ENCODE measurements around the gene POT1. TPM values are rescaled to one million over a fixed set of nuclear protein-coding genes. Genes with fewer than 3 reads are reported as not detected.

Gene POT1
- total and polyA plus RNA-seq, 2 experiments from 2014 or later = 12.0 to 40.4 TPM

- TF ChIP-seq ETS1 (IDR thresholded peaks at IDR 0.05) (no peak), EZH2phosphoT487 (IDR thresholded peaks at IDR 0.05; ENCODE audit: unreplicated experiment) (no peak), STAT1 (IDR thresholded peaks at IDR 0.05; ENCODE audit: unreplicated experiment) (no peak), CTCF (conservative IDR thresholded peaks at IDR 0.05; ENCODE audit: low read depth in 2 of 2) (no peak), POLR2AphosphoS5 (IDR thresholded peaks at IDR 0.05; ENCODE audit: low read depth) (no peak)
These were observed 129.2 kb downstream of the POT1 start (continued) for GRCh38 chr7:124800386-124800785.

- H3K4me3 Mint-ChIP-seq = no peak overlapping the region
- H3K27me3 Mint-ChIP-seq (ENCODE audit: insufficient read depth, low read depth, poor library complexity) = no peaks in the 10 kb centered on the region
- H3K9me3 Mint-ChIP-seq = no peaks in the 10 kb centered on the region; the same call in 2 of the 3 replicates
- H3K27ac ChIP-seq (ENCODE audit: low read depth) = no peak overlapping the region
- no peaks in the 10 kb centered on the region for H3K27me3 ChIP-seq (ENCODE audit: insufficient read depth)
- no peak for TF ChIP-seq CTCF (conservative IDR thresholded peaks at IDR 0.05; ENCODE audit: low read depth in 2 of 2)
- TF ChIP-seq ZNF462 (CRISPR knock-in tag; IDR thresholded peaks at IDR 0.05) = no peak
- no peak for TF ChIP-seq POLR2AphosphoS5 (IDR thresholded peaks at IDR 0.05; ENCODE audit: low read depth)
- TF ChIP-seq STAT1 (IDR thresholded peaks at IDR 0.05; ENCODE audit: unreplicated experiment) = no peak
- TF ChIP-seq ZNF331 (CRISPR knock-in tag; IDR thresholded peaks at IDR 0.05; ENCODE audit: low read depth) = no peak
- no peaks in the 10 kb centered on the region for H3K36me3 ChIP-seq (ENCODE audit: insufficient read depth)
- no peaks in the 10 kb centered on the region for H3K79me2 ChIP-seq (replicated peaks; ENCODE audit: insufficient read depth)
- H3F3A ChIP-seq (replicated peaks; ENCODE audit: low read depth) = no peaks in the 10 kb centered on the region
- no peak overlapping the region for H3K4me3 ChIP-seq
- no peaks in the 10 kb centered on the region for H3K9me2 ChIP-seq (ENCODE audit: insufficient read depth)
- H3K4me1 ChIP-seq (ENCODE audit: insufficient read depth) = no peaks in the 10 kb centered on the region
- ATAC-seq (no peak), DNase-seq (ENCODE audit: low spot score) (no peak)
- no peak overlapping the region for H3K27ac Mint-ChIP-seq
- H3K4me1 Mint-ChIP-seq = peaks cover 2% of the 10 kb centered on the region; the same call in 1 of the 3 replicates
- H3K4me2 ChIP-seq = no peak overlapping the region
- no peaks in the 10 kb centered on the region for H3K36me3 Mint-ChIP-seq (ENCODE audit: low read depth)
- no peak overlapping the region for H2AFZ ChIP-seq
- H4K20me1 ChIP-seq (replicated peaks; ENCODE audit: insufficient read depth) = no peaks in the 10 kb centered on the region
These were observed 130.2 kb downstream of the POT1 start for GRCh38 chr7:124799448-124799847.

All from GM23338 (cell line).